ENCODE measurements around the gene ZFP36L1. TPM values are rescaled to one million over a fixed set of nuclear protein-coding genes. Genes with fewer than 3 reads are reported as not detected.

Gene ZFP36L1, protein sequence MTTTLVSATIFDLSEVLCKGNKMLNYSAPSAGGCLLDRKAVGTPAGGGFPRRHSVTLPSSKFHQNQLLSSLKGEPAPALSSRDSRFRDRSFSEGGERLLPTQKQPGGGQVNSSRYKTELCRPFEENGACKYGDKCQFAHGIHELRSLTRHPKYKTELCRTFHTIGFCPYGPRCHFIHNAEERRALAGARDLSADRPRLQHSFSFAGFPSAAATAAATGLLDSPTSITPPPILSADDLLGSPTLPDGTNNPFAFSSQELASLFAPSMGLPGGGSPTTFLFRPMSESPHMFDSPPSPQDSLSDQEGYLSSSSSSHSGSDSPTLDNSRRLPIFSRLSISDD
- polyA plus RNA-seq (0.12 and 0.48 TPM in 2 replicates), polyA minus RNA-seq (0.73 and 1.6 TPM in 2 replicates)

GRCh38 chr14:68792979-68793733 is at the start of gene ZFP36L1:
Gene ZFP36L1 (minus strand): TSS chr14:68793067. CDS start chr14:68792938, 129 bp downstream.
- peaks cover 64% of the 10 kb centered on the region for H3K27me3 ChIP-seq (ENCODE audit: insufficient read depth, low read depth, low read length)
- H4K20me1 ChIP-seq (ENCODE audit: insufficient read depth): no peaks in the 10 kb centered on the region
- no peak within 1 kb of the TSS for H2AFZ ChIP-seq (ENCODE audit: low read depth, low read length)
- peak within 1 kb of the TSS; percentile 72 for H3K4me3 ChIP-seq (ENCODE audit: low read length)
- H3K79me2 ChIP-seq (replicated peaks; ENCODE audit: insufficient read depth, low read length): peaks cover 53% of the 10 kb centered on the region
- H3K36me3 ChIP-seq (ENCODE audit: insufficient read depth, low read length): no peaks in the 10 kb centered on the region
- H3K27ac ChIP-seq (ENCODE audit: low read length): no peak within 1 kb of the TSS
- H3K9ac ChIP-seq (ENCODE audit: low read length): no peak within 1 kb of the TSS
- H3K4me2 ChIP-seq (ENCODE audit: low read length): peak within 1 kb of the TSS; percentile 52
- H3K9me3 ChIP-seq (ENCODE audit: low read length): no peaks in the 10 kb centered on the region
- no peaks in the 10 kb centered on the region for H3F3A ChIP-seq (ENCODE audit: insufficient read depth, low read length, poor library complexity, severe bottlenecking)
- TF ChIP-seq RAD21 (conservative IDR thresholded peaks at IDR 0.05): no peak
- TF ChIP-seq TAF1 (IDR thresholded peaks at IDR 0.05; ENCODE audit: low read depth): no peak
- no peak for TF ChIP-seq EP300 (conservative IDR thresholded peaks at IDR 0.05; ENCODE audit: poor library complexity, severe bottlenecking)
- TF ChIP-seq REST (IDR thresholded peaks at IDR 0.05; ENCODE audit: borderline replicate concordance): no peak
- TF ChIP-seq EZH2 (IDR thresholded peaks at IDR 0.05; ENCODE audit: borderline replicate concordance, insufficient read depth, low read length, poor library complexity, severe bottlenecking): no peak
- TF ChIP-seq MXI1 (conservative IDR thresholded peaks at IDR 0.05; ENCODE audit: poor library complexity, severe bottlenecking): no peak
- no peak for TF ChIP-seq POLR2AphosphoS5 (IDR thresholded peaks at IDR 0.05)
- TF ChIP-seq, protein P1, sequence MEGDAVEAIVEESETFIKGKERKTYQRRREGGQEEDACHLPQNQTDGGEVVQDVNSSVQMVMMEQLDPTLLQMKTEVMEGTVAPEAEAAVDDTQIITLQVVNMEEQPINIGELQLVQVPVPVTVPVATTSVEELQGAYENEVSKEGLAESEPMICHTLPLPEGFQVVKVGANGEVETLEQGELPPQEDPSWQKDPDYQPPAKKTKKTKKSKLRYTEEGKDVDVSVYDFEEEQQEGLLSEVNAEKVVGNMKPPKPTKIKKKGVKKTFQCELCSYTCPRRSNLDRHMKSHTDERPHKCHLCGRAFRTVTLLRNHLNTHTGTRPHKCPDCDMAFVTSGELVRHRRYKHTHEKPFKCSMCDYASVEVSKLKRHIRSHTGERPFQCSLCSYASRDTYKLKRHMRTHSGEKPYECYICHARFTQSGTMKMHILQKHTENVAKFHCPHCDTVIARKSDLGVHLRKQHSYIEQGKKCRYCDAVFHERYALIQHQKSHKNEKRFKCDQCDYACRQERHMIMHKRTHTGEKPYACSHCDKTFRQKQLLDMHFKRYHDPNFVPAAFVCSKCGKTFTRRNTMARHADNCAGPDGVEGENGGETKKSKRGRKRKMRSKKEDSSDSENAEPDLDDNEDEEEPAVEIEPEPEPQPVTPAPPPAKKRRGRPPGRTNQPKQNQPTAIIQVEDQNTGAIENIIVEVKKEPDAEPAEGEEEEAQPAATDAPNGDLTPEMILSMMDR (IDR thresholded peaks at IDR 0.05; ENCODE audit: poor library complexity, severe bottlenecking): no peak
- TF ChIP-seq SMC3 (conservative IDR thresholded peaks at IDR 0.05; ENCODE audit: poor library complexity): no peak
- H3K9me2 ChIP-seq (ENCODE audit: insufficient read depth, low read length): no peaks in the 10 kb centered on the region

DNA sequence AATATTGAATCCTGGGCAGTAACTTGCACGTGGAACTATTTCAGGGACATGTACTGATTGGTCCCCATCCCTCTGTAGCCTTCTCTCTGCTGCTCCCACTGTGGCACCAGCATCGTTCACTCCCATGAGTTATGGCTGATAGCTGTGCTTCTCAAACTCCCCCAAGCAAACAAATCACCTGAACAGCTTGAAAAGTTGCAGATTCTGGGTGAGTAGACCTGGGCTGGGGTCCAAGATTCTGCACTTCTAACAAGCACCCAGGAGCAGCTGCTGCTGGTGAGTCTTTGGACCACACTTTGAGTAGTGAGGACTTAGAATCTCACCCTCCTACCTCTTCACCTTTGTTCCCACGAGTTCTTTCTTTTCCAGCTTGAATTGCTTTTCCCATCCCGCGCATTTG is 49.4 kb upstream of the ZFP36L1 start:
- no peak overlapping the region for H3K27ac ChIP-seq (ENCODE audit: low read length)
- no peaks in the 10 kb centered on the region for H3F3A ChIP-seq (ENCODE audit: insufficient read depth, low read length, poor library complexity, severe bottlenecking)
- no peak overlapping the region for H3K4me2 ChIP-seq (ENCODE audit: low read length)
- no peaks in the 10 kb centered on the region for H3K36me3 ChIP-seq (ENCODE audit: insufficient read depth, low read length)
- H3K27me3 ChIP-seq (ENCODE audit: insufficient read depth, low read depth, low read length): no peaks in the 10 kb centered on the region
- no peak overlapping the region for H2AFZ ChIP-seq (ENCODE audit: low read depth, low read length)
- H3K79me2 ChIP-seq (replicated peaks; ENCODE audit: insufficient read depth, low read length): no peaks in the 10 kb centered on the region
- no peak for TF ChIP-seq POLR2AphosphoS5 (IDR thresholded peaks at IDR 0.05)
- no peak for TF ChIP-seq EP300 (conservative IDR thresholded peaks at IDR 0.05; ENCODE audit: poor library complexity, severe bottlenecking)
- no peak for TF ChIP-seq EZH2 (IDR thresholded peaks at IDR 0.05; ENCODE audit: borderline replicate concordance, insufficient read depth, low read length, poor library complexity, severe bottlenecking)
- TF ChIP-seq MXI1 (conservative IDR thresholded peaks at IDR 0.05; ENCODE audit: poor library complexity, severe bottlenecking): no peak
- no peak for TF ChIP-seq RAD21 (conservative IDR thresholded peaks at IDR 0.05)
- TF ChIP-seq, protein P1 (IDR thresholded peaks at IDR 0.05; ENCODE audit: poor library complexity, severe bottlenecking): no peak
- TF ChIP-seq SMC3 (conservative IDR thresholded peaks at IDR 0.05; ENCODE audit: poor library complexity): no peak
- no peak overlapping the region for H3K9ac ChIP-seq (ENCODE audit: low read length)
- no peaks in the 10 kb centered on the region for H3K9me2 ChIP-seq (ENCODE audit: insufficient read depth, low read length)
- H4K20me1 ChIP-seq (ENCODE audit: insufficient read depth): no peaks in the 10 kb centered on the region
- H3K4me3 ChIP-seq (ENCODE audit: low read length): no peak overlapping the region
- H3K9me3 ChIP-seq (ENCODE audit: low read length): no peaks in the 10 kb centered on the region

Measured in neural cell (in vitro differentiated cells).